Measurements from ENCODE around the gene ABI3BP. TPM values are rescaled to one million over a fixed set of nuclear protein-coding genes. Genes with fewer than 3 reads are reported as not detected.

Gene ABI3BP
- total RNA-seq, 1 experiment from 2014 or later: 0.15 TPM

DNA sequence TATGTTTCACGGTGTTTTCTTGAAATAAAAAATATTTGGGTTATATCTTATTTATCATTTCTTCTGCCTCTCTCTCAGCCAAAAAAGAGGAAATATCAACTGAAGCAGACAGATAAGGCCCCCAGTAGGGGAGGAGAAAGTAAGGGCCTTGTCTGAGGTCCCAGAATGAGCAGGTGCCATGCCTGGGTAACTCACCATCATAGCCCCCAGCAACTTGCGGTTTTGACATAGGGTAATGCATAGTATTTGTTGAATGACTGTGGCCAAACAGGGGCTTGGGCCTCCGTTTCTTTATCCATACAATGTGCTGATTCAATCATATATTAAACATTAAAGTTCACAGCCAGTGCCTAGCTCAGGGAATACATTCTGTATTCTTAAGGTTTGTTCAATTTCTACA is 119.6 kb downstream of the ABI3BP start:
- no peaks in the 10 kb centered on the region for H3K36me3 ChIP-seq (ENCODE audit: control insufficient read depth in 1 of 2, insufficient read depth in 2 of 2, low read length in 2 of 2)
- TF ChIP-seq, protein P1, sequence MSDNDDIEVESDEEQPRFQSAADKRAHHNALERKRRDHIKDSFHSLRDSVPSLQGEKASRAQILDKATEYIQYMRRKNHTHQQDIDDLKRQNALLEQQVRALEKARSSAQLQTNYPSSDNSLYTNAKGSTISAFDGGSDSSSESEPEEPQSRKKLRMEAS (IDR thresholded peaks at IDR 0.05): no peak
- TF ChIP-seq YY1 (IDR thresholded peaks at IDR 0.05; ENCODE audit: extremely low read depth, insufficient replicate concordance, low read depth, low read length) (no peak), EGR1 (IDR thresholded peaks at IDR 0.05; ENCODE audit: low read depth) (no peak), ZFX (IDR thresholded peaks at IDR 0.05) (no peak), ELF1 (IDR thresholded peaks at IDR 0.05; ENCODE audit: borderline replicate concordance, low read depth) (no peak), CEBPB (IDR thresholded peaks at IDR 0.05; ENCODE audit: low read depth) (no peak), SRF (IDR thresholded peaks at IDR 0.05; ENCODE audit: low read depth) (no peak), FOSL1 (IDR thresholded peaks at IDR 0.05; ENCODE audit: low read depth) (no peak), JUND (IDR thresholded peaks at IDR 0.05) (no peak), ZNF274 (IDR thresholded peaks at IDR 0.05; ENCODE audit: low read depth, low read length) (no peak), EZH2phosphoT487 (IDR thresholded peaks at IDR 0.05; ENCODE audit: borderline replicate concordance) (no peak), POLR2AphosphoS5 (IDR thresholded peaks at IDR 0.05; ENCODE audit: low read depth, low read length) (no peak), RAD21 (IDR thresholded peaks at IDR 0.05; ENCODE audit: low read depth) (no peak)
- TF ChIP-seq, protein P2, sequence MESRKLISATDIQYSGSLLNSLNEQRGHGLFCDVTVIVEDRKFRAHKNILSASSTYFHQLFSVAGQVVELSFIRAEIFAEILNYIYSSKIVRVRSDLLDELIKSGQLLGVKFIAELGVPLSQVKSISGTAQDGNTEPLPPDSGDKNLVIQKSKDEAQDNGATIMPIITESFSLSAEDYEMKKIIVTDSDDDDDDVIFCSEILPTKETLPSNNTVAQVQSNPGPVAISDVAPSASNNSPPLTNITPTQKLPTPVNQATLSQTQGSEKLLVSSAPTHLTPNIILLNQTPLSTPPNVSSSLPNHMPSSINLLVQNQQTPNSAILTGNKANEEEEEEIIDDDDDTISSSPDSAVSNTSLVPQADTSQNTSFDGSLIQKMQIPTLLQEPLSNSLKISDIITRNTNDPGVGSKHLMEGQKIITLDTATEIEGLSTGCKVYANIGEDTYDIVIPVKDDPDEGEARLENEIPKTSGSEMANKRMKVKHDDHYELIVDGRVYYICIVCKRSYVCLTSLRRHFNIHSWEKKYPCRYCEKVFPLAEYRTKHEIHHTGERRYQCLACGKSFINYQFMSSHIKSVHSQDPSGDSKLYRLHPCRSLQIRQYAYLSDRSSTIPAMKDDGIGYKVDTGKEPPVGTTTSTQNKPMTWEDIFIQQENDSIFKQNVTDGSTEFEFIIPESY (IDR thresholded peaks at IDR 0.05; ENCODE audit: extremely low read depth, insufficient replicate concordance, low read length): no peak
- TF ChIP-seq, protein P3, sequence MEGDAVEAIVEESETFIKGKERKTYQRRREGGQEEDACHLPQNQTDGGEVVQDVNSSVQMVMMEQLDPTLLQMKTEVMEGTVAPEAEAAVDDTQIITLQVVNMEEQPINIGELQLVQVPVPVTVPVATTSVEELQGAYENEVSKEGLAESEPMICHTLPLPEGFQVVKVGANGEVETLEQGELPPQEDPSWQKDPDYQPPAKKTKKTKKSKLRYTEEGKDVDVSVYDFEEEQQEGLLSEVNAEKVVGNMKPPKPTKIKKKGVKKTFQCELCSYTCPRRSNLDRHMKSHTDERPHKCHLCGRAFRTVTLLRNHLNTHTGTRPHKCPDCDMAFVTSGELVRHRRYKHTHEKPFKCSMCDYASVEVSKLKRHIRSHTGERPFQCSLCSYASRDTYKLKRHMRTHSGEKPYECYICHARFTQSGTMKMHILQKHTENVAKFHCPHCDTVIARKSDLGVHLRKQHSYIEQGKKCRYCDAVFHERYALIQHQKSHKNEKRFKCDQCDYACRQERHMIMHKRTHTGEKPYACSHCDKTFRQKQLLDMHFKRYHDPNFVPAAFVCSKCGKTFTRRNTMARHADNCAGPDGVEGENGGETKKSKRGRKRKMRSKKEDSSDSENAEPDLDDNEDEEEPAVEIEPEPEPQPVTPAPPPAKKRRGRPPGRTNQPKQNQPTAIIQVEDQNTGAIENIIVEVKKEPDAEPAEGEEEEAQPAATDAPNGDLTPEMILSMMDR (IDR thresholded peaks at IDR 0.05 in 2 of 3, conservative IDR thresholded peaks at IDR 0.05 in 1 of 3; ENCODE audit: borderline replicate concordance in 1 of 3, insufficient read depth in 1 of 3, low read depth in 2 of 3, low read length in 2 of 3): no peak
- DNase-seq (ENCODE audit: low read depth, low spot score) (no peak), ATAC-seq (no peak)
- no peaks in the 10 kb centered on the region for H3K9me2 ChIP-seq (ENCODE audit: insufficient read depth)
- no peak overlapping the region for H2AFZ ChIP-seq (ENCODE audit: low read depth, low read length, poor library complexity, severe bottlenecking)
- POLR2A ChIA-PET: no interaction called here
- no TSS peak for BruUV-seq (replicated peaks)
- H3K79me2 ChIP-seq (ENCODE audit: insufficient read depth, low read length): no peaks in the 10 kb centered on the region
- H3K27me3 ChIP-seq (ENCODE audit: insufficient read depth, low read length): no peaks in the 10 kb centered on the region
- RAD21 ChIA-PET (ENCODE audit: low non-redundant PET in 1 of 2, low total read pairs in 2 of 2, uncharacterized antibody in 2 of 2, unreplicated experiment in 2 of 2): no interaction called here
- no peaks in the 10 kb centered on the region for H3K4me1 ChIP-seq (ENCODE audit: control insufficient read depth in 1 of 2, insufficient read depth in 2 of 2, low read length in 2 of 2)
- no peaks in the 10 kb centered on the region for H3K9me3 ChIP-seq (ENCODE audit: control insufficient read depth in 1 of 2, insufficient read depth in 1 of 2, low read depth in 1 of 2, low read length in 2 of 2)
- no peaks in the 10 kb centered on the region for H4K20me1 ChIP-seq (ENCODE audit: insufficient read depth)
- H3K4me2 ChIP-seq (ENCODE audit: low read length): no peak overlapping the region
- H3K9ac ChIP-seq (ENCODE audit: low read length): no peak overlapping the region
- CTCF ChIA-PET: no interaction called here
- no peak overlapping the region for H3K27ac ChIP-seq (ENCODE audit: low read depth, low read length)
- intact Hi-C loops (cut with micrococcal nuclease): no loop called here
- H3K4me3 ChIP-seq (replicated peaks in 1 of 2; ENCODE audit: low read depth in 1 of 2, low read length in 2 of 2): no peak overlapping the region
